Activated CD4-positive, alpha-beta T cell treated with anti-CD3 and anti-CD28 coated beads, Interleukin-2, amount 10 ng/mL, durations not matched to agents 7 days and 5 days (primary cell): ENCODE results near the gene SH3TC1. TPM values are rescaled to one million over a fixed set of nuclear protein-coding genes. Genes with fewer than 3 reads are reported as not detected.

Source experiments
- CTCF ChIA-PET: fragments of 350-600 bp; sonication (Branson Sonifier 250); formaldehyde crosslinking; loops from one replicate; lab custom pipeline; 2021; ENCODE audit warnings: antibody characterized with exemption; lab: Charles Lee
- POLR2A ChIA-PET: fragments of 350-600 bp; sonication (Branson Sonifier 250); formaldehyde crosslinking; loops from one replicate; lab custom pipeline; 2021; ENCODE audit warnings: antibody characterized with exemption; lab: Charles Lee
- DNase-seq: peaks from one replicate; pipeline ENCODE4 v3.0.0-alpha.2; 2020
- H3K27ac Mint-ChIP-seq: one replicate; pipeline ENCODE4 v1.8.0; 2021; ENCODE audit warnings: mild to moderate bottlenecking, moderate library complexity, mixed read lengths
- H3K27me3 Mint-ChIP-seq: one replicate; pipeline ENCODE4 v1.8.0; 2021; ENCODE audit warnings: mixed read lengths
- H3K36me3 Mint-ChIP-seq: one replicate; pipeline ENCODE4 v1.8.0; 2021; ENCODE audit warnings: low read depth, mixed read lengths
- H3K4me1 Mint-ChIP-seq: one replicate; pipeline ENCODE4 v1.8.0; 2021; ENCODE audit warnings: mixed read lengths
- H3K4me3 Mint-ChIP-seq: one replicate; pipeline ENCODE4 v1.8.0; 2021; ENCODE audit warnings: mild to moderate bottlenecking, moderate library complexity, mixed read lengths
- H3K9me3 Mint-ChIP-seq: one replicate; pipeline ENCODE4 v1.8.0; 2021; ENCODE audit warnings: mixed read lengths
- total RNA-seq, 2 experiments: library from RNA; stranded (reverse); gene quantifications; one replicate each; pipeline ENCODE4 v1.2.3, GENCODE V29; 2021

SH3TC1 gene
- total RNA-seq, 2 experiments from 2014 or later = 8.2 to 10.8 TPM

- ChIA-PET CTCF (interaction anchor here (0.6 to 2.0 kb wide), 6 partner anchors 8 to 1539 kb away, joined by 3 to 7 read pairs (median 4); no protein-coding TSS in a partner anchor), POLR2A (no interaction called here)
- H3K27ac Mint-ChIP-seq = peak overlapping the region; percentile 88
- H3K27me3 Mint-ChIP-seq = peaks cover under 1% of the 10 kb centered on the region
- DNase-seq = no peak
- peaks cover 39% of the 10 kb centered on the region for H3K4me1 Mint-ChIP-seq
- no peaks in the 10 kb centered on the region for H3K9me3 Mint-ChIP-seq
- H3K4me3 Mint-ChIP-seq = peak overlapping the region; percentile 77
- no peaks in the 10 kb centered on the region for H3K36me3 Mint-ChIP-seq
These were observed 734 bp upstream of the SH3TC1 start for GRCh38 chr4:8198206-8198905.

DNA sequence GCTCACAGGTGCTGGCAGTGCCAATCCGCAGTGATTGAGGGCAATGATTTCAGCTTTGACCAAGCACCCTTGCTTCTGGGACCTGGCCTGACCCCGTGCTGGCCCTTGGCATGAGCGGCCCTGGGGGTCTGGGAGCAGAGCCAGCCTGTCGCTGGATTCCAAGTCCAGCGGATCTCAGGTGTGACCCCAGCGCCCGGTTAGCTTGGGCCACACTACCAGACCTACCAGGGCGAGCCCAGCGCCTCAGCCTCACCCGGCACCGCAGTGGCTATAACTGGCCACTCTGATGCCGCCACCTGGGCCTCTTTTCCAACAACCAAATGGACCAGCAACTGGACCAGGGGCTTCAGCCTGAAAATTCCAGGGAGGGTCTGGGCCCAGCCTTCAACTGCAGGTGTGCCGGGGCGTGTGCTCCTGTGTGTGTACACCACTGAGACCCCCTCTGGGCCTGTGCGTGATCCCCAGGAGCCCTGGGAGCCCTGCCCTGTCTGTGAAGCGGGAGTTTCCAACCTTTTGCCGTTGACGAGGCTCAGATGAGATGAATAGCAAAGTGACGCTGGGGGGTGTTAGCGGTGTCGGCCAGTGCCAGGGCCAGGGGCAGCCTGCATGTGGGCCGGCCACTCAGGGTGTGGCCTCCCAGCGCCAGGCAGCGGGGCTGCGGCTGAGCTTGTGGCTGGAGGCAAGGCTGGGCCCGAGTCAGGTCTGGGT, 658 bp downstream of the SH3TC1 start:
- ChIA-PET CTCF (interaction anchor here (0.8 to 1.5 kb wide), 4 partner anchors 21 to 68 kb away, joined by 3 to 5 read pairs (median 4); no protein-coding TSS in a partner anchor), POLR2A (no interaction called here)
- Mint-ChIP-seq H3K27ac (peak overlapping the region; percentile 88), H3K9me3 (no peaks in the 10 kb centered on the region), H3K27me3 (no peaks in the 10 kb centered on the region), H3K36me3 (no peaks in the 10 kb centered on the region), H3K4me1 (peaks cover 39% of the 10 kb centered on the region), H3K4me3 (peak overlapping the region; percentile 77)
- DNase-seq = peak; percentile 14

GRCh38 chr4:8200302-8200975, 1.3 kb downstream of the SH3TC1 start:
- Mint-ChIP-seq H3K36me3 (no peaks in the 10 kb centered on the region), H3K9me3 (no peaks in the 10 kb centered on the region), H3K27ac (peak overlapping the region; percentile 88), H3K27me3 (no peaks in the 10 kb centered on the region), H3K4me3 (peak overlapping the region; percentile 77), H3K4me1 (peaks cover 39% of the 10 kb centered on the region)
- POLR2A ChIA-PET = no interaction called here
- DNase-seq = peak; percentile 26
- CTCF ChIA-PET = no interaction called here

DNA sequence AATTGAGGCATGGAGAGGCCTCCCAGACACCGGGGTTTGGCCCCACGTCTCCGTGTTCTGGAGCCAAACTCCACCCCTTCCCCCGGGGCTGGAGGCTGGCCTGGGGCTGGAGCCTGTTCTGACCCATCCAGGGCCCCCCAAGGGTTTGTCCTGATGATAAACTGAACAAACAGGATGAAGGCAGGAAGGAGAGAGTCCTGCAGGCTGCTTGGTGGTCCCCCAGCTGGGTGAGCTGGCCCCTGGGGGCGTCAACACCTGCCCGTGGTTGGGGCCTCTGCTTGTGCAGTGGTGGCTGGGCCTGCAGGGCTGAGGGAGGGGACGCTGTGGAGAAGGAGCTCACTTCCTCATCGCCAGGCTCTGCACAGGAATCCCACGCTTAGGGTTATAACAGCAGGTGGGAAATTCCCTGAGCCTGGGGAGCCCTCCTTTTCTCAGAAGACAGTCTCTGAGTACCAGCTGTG, 2.3 kb downstream of the SH3TC1 start:
- Mint-ChIP-seq H3K27me3 (no peaks in the 10 kb centered on the region), H3K9me3 (no peaks in the 10 kb centered on the region), H3K27ac (peak overlapping the region; percentile 88), H3K36me3 (no peaks in the 10 kb centered on the region), H3K4me1 (peaks cover 42% of the 10 kb centered on the region), H3K4me3 (peak overlapping the region; percentile 77)
- CTCF ChIA-PET = interaction anchor here (1.3 kb wide), 1 partner anchor 8 kb away, joined by 4 read pairs; no protein-coding TSS in a partner anchor
- peak; percentile 33 for DNase-seq
- POLR2A ChIA-PET = no interaction called here

GRCh38 chr4:8202108-8203051, 3.3 kb downstream of the SH3TC1 start:
- Mint-ChIP-seq H3K27me3 (no peaks in the 10 kb centered on the region), H3K36me3 (no peaks in the 10 kb centered on the region), H3K27ac (no peak overlapping the region), H3K4me3 (no peak overlapping the region), H3K9me3 (no peaks in the 10 kb centered on the region), H3K4me1 (peaks cover 42% of the 10 kb centered on the region)
- no peak for DNase-seq
- ChIA-PET POLR2A (no interaction called here), CTCF (interaction anchor here (0.7 to 1.3 kb wide), 4 partner anchors 8 to 43 kb away, joined by 3 to 4 read pairs (median 4); no protein-coding TSS in a partner anchor)

GRCh38 chr4:8203052-8203401, 3.9 kb downstream of the SH3TC1 start:
- Mint-ChIP-seq H3K4me1 (peaks cover 42% of the 10 kb centered on the region), H3K27ac (no peak overlapping the region), H3K36me3 (no peaks in the 10 kb centered on the region), H3K9me3 (no peaks in the 10 kb centered on the region), H3K4me3 (no peak overlapping the region), H3K27me3 (no peaks in the 10 kb centered on the region)
- POLR2A ChIA-PET = no interaction called here
- CTCF ChIA-PET = interaction anchor here (0.5 to 1.1 kb wide), 4 partner anchors 8 to 75 kb away, joined by 3 to 4 read pairs (median 4); no protein-coding TSS in a partner anchor
- DNase-seq = no peak

DNA sequence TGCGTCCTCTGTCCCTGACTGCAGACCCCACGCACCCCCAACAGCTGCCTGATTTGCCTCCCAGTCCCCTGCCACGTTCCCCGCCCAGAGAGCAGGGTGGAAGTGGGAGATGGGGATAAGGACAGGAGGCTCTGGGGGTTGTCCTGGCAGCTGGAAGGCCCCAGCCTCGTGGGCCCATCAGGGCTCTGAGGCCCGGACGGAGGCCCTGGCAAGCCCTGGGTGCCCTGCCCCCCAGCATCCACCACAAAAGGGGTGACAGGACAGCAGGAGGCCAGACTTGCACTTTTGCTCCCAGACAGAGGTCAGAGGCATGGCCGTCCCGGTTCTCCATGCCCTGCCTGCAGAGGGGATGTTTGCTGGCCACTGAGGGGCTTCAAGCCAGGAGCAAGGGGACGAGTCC, 4.7 kb downstream of the SH3TC1 start:
- Mint-ChIP-seq H3K4me1 (peaks cover 35% of the 10 kb centered on the region), H3K27ac (no peak overlapping the region), H3K9me3 (no peaks in the 10 kb centered on the region), H3K4me3 (no peak overlapping the region), H3K36me3 (no peaks in the 10 kb centered on the region), H3K27me3 (no peaks in the 10 kb centered on the region)
- ChIA-PET POLR2A (no interaction called here), CTCF (interaction anchor here (1.1 kb wide), 1 partner anchor 9 kb away, joined by 4 read pairs; no protein-coding TSS in a partner anchor)
- no peak for DNase-seq

DNA sequence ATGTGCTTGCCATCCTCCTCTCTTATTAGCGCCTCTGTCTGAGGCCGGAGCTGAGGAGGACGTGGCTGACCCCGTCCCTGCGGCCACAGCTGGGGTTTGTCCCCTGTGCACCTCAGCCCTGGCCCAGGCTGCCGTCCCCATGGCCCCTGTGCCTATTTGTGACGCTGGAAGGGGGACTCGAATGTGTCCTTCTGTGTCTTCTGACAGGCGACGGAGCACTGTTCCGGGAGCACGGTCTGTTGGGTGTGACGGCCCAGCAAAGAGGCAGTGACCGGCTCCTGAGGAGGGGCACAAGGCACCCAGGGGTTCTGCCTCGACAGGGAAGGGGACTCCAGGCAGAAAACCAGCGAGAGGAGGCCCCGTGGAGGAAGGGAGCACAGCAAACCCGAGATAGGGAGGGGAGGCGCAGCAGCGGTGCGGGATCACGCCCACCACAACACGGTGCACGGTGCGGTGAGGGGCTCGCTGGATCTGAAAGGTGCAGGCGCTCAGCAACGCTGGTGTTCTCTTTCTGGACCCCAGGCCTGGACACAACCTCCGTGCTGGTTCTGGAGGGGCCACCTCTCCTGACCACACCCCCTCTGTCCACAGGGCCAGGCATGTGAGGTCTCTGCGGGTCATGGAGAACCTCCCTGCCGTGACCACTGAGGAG, 5.6 kb downstream of the SH3TC1 start:
- Mint-ChIP-seq H3K36me3 (no peaks in the 10 kb centered on the region), H3K4me3 (no peak overlapping the region), H3K27ac (no peak overlapping the region), H3K9me3 (no peaks in the 10 kb centered on the region), H3K4me1 (peaks cover 28% of the 10 kb centered on the region), H3K27me3 (no peaks in the 10 kb centered on the region)
- no peak for DNase-seq
- CTCF ChIA-PET = no interaction called here
- POLR2A ChIA-PET = no interaction called here

DNA sequence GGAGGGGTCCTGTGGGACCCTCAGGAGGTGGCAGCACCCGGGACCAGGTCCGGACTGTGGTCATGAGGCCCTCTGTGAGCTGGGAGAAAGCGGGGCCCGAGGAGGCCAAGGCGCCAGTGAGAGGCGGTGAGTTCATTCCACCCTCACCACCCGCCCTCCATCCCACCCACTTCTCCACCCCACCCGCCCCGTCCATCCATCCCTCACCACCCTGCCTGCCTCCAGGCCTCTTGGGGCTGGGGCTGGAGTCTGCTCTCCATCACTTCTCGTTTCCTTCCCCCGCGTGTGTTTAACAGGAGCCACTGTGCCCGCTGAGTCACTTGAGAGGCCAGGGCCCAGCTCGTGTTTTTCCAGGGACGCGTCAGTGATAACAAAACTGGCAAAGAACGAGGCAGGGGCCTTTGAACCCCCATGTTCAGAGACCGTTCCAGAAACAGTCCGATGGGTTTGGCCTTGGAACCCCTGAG, 6.2 kb downstream of the SH3TC1 start:
- Mint-ChIP-seq H3K4me3 (no peak overlapping the region), H3K4me1 (peaks cover 22% of the 10 kb centered on the region), H3K9me3 (no peaks in the 10 kb centered on the region), H3K27me3 (no peaks in the 10 kb centered on the region), H3K27ac (no peak overlapping the region), H3K36me3 (no peaks in the 10 kb centered on the region)
- ChIA-PET POLR2A (no interaction called here), CTCF (no interaction called here)
- no peak for DNase-seq

GRCh38 chr4:8205749-8206611, 6.9 kb downstream of the SH3TC1 start:
- Mint-ChIP-seq H3K4me3 (no peak overlapping the region), H3K27me3 (no peaks in the 10 kb centered on the region), H3K27ac (no peak overlapping the region), H3K9me3 (no peaks in the 10 kb centered on the region), H3K36me3 (no peaks in the 10 kb centered on the region), H3K4me1 (peaks cover 15% of the 10 kb centered on the region)
- DNase-seq = no peak
- POLR2A ChIA-PET = no interaction called here
- CTCF ChIA-PET = no interaction called here

- peak overlapping the region; percentile 1 for H3K27ac Mint-ChIP-seq
- H3K4me3 Mint-ChIP-seq = no peak overlapping the region
- no peaks in the 10 kb centered on the region for H3K36me3 Mint-ChIP-seq
- no peaks in the 10 kb centered on the region for H3K9me3 Mint-ChIP-seq
- no peak for DNase-seq
- ChIA-PET POLR2A (no interaction called here), CTCF (interaction anchor here (1.0 kb wide), 1 partner anchor 31 kb away, joined by 4 read pairs; no protein-coding TSS in a partner anchor)
- H3K4me1 Mint-ChIP-seq = peaks cover 4% of the 10 kb centered on the region
- no peaks in the 10 kb centered on the region for H3K27me3 Mint-ChIP-seq
These were observed 8.2 kb downstream of the SH3TC1 start for GRCh38 chr4:8207314-8207713.
